ENCODE measurements around the gene FOXN3.

Gene FOXN3

GRCh38 chr14:89212386-89213235 is 204.4 kb downstream of the FOXN3 start:
- 0 out of 2 replicates have a peak, but pooled peaks have one; percentile 14 for TF ChIP-seq MYC (IDR thresholded peaks at IDR 0.05; ENCODE audit: low read depth, low read length)
- no peak for TF ChIP-seq MAX (IDR thresholded peaks at IDR 0.05; ENCODE audit: low read depth, low read length)
- TF ChIP-seq POLR2A (IDR thresholded peaks at IDR 0.05; ENCODE audit: extremely low read depth, insufficient read length) = no peak
- no peak for TF ChIP-seq CTCF (IDR thresholded peaks at IDR 0.05; ENCODE audit: low read depth, low read length)
- peak; percentile 47 for DNase-seq (ENCODE audit: low read depth)
- H3K4me3 ChIP-seq (ENCODE audit: low read depth, low read length) = no peak overlapping the region

- no peak for DNase-seq (ENCODE audit: low read depth)
- no peak overlapping the region for H3K4me3 ChIP-seq (ENCODE audit: low read depth, low read length)
- TF ChIP-seq CTCF (IDR thresholded peaks at IDR 0.05; ENCODE audit: low read depth, low read length) (no peak), MYC (IDR thresholded peaks at IDR 0.05; ENCODE audit: low read depth, low read length) (no peak), MAX (IDR thresholded peaks at IDR 0.05; ENCODE audit: low read depth, low read length) (no peak), POLR2A (IDR thresholded peaks at IDR 0.05; ENCODE audit: extremely low read depth, insufficient read length) (no peak)
Observed at GRCh38 chr14:89209558-89209957, 207.5 kb downstream of the FOXN3 start.

GRCh38 chr14:89207925-89208328 is 209.1 kb downstream of the FOXN3 start:
- TF ChIP-seq POLR2A (IDR thresholded peaks at IDR 0.05; ENCODE audit: extremely low read depth, insufficient read length) (no peak), CTCF (IDR thresholded peaks at IDR 0.05; ENCODE audit: low read depth, low read length) (no peak), MAX (IDR thresholded peaks at IDR 0.05; ENCODE audit: low read depth, low read length) (no peak), MYC (IDR thresholded peaks at IDR 0.05; ENCODE audit: low read depth, low read length) (no peak)
- H3K4me3 ChIP-seq (ENCODE audit: low read depth, low read length) = no peak overlapping the region
- no peak for DNase-seq (ENCODE audit: low read depth)

GRCh38 chr14:89206389-89207031 is 210.5 kb downstream of the FOXN3 start:
- no peak for TF ChIP-seq MYC (IDR thresholded peaks at IDR 0.05; ENCODE audit: low read depth, low read length)
- TF ChIP-seq CTCF (IDR thresholded peaks at IDR 0.05; ENCODE audit: low read depth, low read length) = no peak
- H3K4me3 ChIP-seq (ENCODE audit: low read depth, low read length) = no peak overlapping the region
- DNase-seq (ENCODE audit: low read depth) = no peak

GRCh38 chr14:89205137-89205740 is 211.8 kb downstream of the FOXN3 start:
- TF ChIP-seq MYC (IDR thresholded peaks at IDR 0.05; ENCODE audit: low read depth, low read length) = no peak
- TF ChIP-seq MAX (IDR thresholded peaks at IDR 0.05; ENCODE audit: low read depth, low read length) = no peak
- no peak for TF ChIP-seq POLR2A (IDR thresholded peaks at IDR 0.05; ENCODE audit: extremely low read depth, insufficient read length)
- TF ChIP-seq CTCF (IDR thresholded peaks at IDR 0.05; ENCODE audit: low read depth, low read length) = no peak
- no peak for DNase-seq (ENCODE audit: low read depth)
- no peak overlapping the region for H3K4me3 ChIP-seq (ENCODE audit: low read depth, low read length)
